GM18951 (cell line): ENCODE data around the gene ZIC1.

ENCODE experiments used
- POLR2A ChIP-seq: IDR thresholded peaks from 4 replicates; pipeline ENCODE4 v1.6.1; 2011; ENCODE audit warnings: mild to moderate bottlenecking; ENCODE audit not compliant: insufficient read length, insufficient read depth; ENCODE audit errors: extremely low read depth
- in situ Hi-C: fragments of 300-500 bp; cut with MboI; formaldehyde crosslinking; loops from one replicate; pipeline ENCODE4 v1.12.0; 2022; ENCODE audit warnings: low sequenced_read_pairs, mixed read lengths, inconsistent platforms; ENCODE audit not compliant: unreplicated experiment

Gene ZIC1

GRCh38 chr3:147431751-147432150 lies 22.6 kb downstream of the ZIC1 start:
- in situ Hi-C loops, result no loop called here
- no peak for TF ChIP-seq POLR2A

- no peak for TF ChIP-seq POLR2A
- in situ Hi-C loops, result no loop called here
Observed at GRCh38 chr3:147447224-147447623, 38.1 kb downstream of the ZIC1 start.

GRCh38 chr3:147449669-147450068 lies 40.5 kb downstream of the ZIC1 start:
- TF ChIP-seq POLR2A, result no peak
- in situ Hi-C loops, result no loop called here

- in situ Hi-C loops, result no loop called here
- no peak for TF ChIP-seq POLR2A
Observed at GRCh38 chr3:147458995-147459704, 50.0 kb downstream of the ZIC1 start.

GRCh38 chr3:147462856-147463255 lies 53.7 kb downstream of the ZIC1 start:
- TF ChIP-seq POLR2A, result no peak
- in situ Hi-C loops, result no loop called here
